ENCODE results near the gene ITPRID1.

ITPRID1 gene

DNA sequence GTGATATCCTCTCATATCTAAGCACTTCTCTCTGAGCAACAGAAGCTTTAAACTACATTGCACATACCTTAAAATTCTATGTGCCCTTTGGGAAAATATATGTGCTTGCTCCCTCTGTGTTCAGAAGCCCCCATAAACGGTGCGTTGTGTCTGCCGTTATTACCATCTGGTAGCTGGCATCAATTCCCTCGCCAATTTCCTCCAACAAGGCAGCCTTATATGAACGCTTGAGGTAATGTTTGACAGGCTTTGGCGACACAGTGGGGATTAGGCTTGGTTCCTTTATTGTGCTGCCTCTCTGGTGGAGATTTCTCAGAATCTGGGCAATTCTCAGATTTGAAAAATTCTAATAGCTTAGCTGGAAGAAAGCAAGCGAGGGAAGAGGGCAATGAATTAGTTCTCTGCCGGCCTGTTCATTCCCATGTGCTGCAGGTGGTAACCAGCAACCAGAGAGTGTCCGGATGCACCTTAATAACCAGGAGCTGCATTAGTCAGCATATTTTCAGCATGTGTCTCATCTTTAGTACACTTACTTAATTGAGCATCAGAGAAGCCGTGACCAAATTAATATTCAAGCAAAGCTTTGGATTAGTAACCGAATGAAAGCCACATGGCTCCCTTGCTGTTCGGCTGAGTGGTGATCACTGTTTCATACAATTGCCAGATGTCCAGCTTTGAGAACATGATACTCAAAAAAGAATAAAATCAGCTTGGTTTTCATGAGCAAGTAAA, 165.8 kb downstream of the ITPRID1 start:
- Histone ChIP-seq H3K9me3 (ENCODE audit: insufficient read depth, low read length) (no peaks in the 10 kb centered on the region), H3K4me3 (ENCODE audit: insufficient read length, low read depth) (no peak overlapping the region), H3K9ac (ENCODE audit: insufficient read length, low read depth) (no peak overlapping the region), H3K27me3 (ENCODE audit: insufficient read depth, insufficient read length) (no peaks in the 10 kb centered on the region), H3K36me3 (ENCODE audit: insufficient read depth, insufficient read length, low read length) (no peaks in the 10 kb centered on the region), H3K4me1 (ENCODE audit: insufficient read depth, insufficient read length) (no peaks in the 10 kb centered on the region)
- TF ChIP-seq YY1 (IDR thresholded peaks at IDR 0.05; ENCODE audit: insufficient read depth, insufficient read length): no peak
- TF ChIP-seq SUZ12 (IDR thresholded peaks at IDR 0.05; ENCODE audit: extremely low read depth, insufficient read depth, insufficient read length): no peak
- no peak for TF ChIP-seq ZNF274 (IDR thresholded peaks at IDR 0.05; ENCODE audit: low read depth, low read length)
- no peak for DNase-seq (ENCODE audit: low read depth, low spot score)

GRCh38 chr7:31683445-31684225, 169.7 kb downstream of the ITPRID1 start:
- Histone ChIP-seq H3K9ac (ENCODE audit: insufficient read length, low read depth) (no peak overlapping the region), H3K4me1 (ENCODE audit: insufficient read depth, insufficient read length) (no peaks in the 10 kb centered on the region), H3K27me3 (ENCODE audit: insufficient read depth, insufficient read length) (no peaks in the 10 kb centered on the region), H3K9me3 (ENCODE audit: insufficient read depth, low read length) (no peaks in the 10 kb centered on the region), H3K36me3 (ENCODE audit: insufficient read depth, insufficient read length, low read length) (no peaks in the 10 kb centered on the region), H3K4me3 (ENCODE audit: insufficient read length, low read depth) (no peak overlapping the region)
- TF ChIP-seq SUZ12 (IDR thresholded peaks at IDR 0.05; ENCODE audit: extremely low read depth, insufficient read depth, insufficient read length) (no peak), YY1 (IDR thresholded peaks at IDR 0.05; ENCODE audit: insufficient read depth, insufficient read length) (no peak), ZNF274 (IDR thresholded peaks at IDR 0.05; ENCODE audit: low read depth, low read length) (no peak)
- no peak for DNase-seq (ENCODE audit: low read depth, low spot score)

DNA sequence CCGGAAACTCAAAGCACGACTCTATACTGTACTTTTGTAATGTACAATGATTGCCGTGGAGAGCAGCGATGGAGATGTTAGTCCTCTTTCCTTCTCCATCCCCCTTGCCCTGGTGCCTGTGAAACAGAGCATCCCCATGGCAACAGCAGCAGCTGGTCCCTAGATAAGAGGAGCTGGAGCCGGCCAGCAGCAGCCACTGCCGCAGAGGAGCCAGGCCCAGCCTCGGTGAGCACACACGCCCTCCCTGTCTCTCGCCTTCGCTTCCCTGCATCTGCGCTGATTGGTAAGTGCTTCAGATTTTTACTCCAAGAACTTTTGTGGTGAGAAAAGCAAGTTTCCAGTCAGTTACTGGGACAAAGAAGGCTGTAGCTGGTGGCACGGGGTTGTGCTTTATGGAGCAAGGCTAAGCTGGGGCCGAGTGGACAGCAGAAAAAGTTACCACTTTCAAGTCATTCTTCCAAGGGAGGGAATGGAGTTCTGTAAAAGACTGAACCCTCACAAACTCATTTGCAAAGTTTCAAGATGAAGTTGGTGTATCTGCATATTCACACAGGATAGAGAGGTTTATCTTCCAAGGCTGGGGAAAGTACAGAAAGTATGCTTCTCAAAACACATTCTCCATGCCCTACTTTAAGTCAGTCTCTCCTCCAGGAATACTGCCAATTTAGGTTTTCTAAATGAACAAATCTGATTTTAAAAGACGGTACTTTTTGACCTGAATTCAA, 173.3 kb downstream of the ITPRID1 start, which contains the start of gene PPP1R17:
Gene PPP1R17 (plus strand): TSS at position 192 of the 725 bp plus-strand sequence. CDS start 5,227 bp downstream, outside the sequence.
- Histone ChIP-seq H3K36me3 (ENCODE audit: insufficient read depth, insufficient read length, low read length) (no peaks in the 10 kb centered on the region), H3K4me1 (ENCODE audit: insufficient read depth, insufficient read length) (no peaks in the 10 kb centered on the region), H3K9me3 (ENCODE audit: insufficient read depth, low read length) (no peaks in the 10 kb centered on the region), H3K9ac (ENCODE audit: insufficient read length, low read depth) (no peak within 1 kb of the TSS), H3K4me3 (ENCODE audit: insufficient read length, low read depth) (no peak within 1 kb of the TSS), H3K27me3 (ENCODE audit: insufficient read depth, insufficient read length) (no peaks in the 10 kb centered on the region)
- TF ChIP-seq YY1 (IDR thresholded peaks at IDR 0.05; ENCODE audit: insufficient read depth, insufficient read length) (no peak), SUZ12 (IDR thresholded peaks at IDR 0.05; ENCODE audit: extremely low read depth, insufficient read depth, insufficient read length) (no peak)
- peak; percentile 36 for DNase-seq (ENCODE audit: low read depth, low spot score)

DNA sequence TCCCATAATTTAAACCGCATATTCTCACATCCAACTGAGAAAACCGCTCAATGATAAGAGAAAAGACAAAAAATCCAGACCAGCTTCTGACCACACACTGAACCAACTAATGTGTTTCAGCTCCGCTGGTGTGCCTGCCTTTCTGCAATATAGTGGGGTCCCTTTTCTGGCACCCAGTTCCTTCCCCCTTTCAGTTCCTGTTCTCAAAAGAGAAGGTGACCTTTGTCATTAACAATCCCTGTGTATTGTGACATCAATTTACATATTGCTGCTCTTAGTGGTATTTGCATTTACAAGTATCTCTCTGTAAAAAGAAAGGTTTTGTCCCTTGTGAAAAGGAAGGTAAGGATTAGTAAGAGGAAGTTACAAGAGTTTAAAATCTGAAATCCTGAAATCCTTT, 174.5 kb downstream of the ITPRID1 start:
- DNase-seq (ENCODE audit: low read depth, low spot score): peak; percentile 28
- Histone ChIP-seq H3K4me1 (ENCODE audit: insufficient read depth, insufficient read length) (no peaks in the 10 kb centered on the region), H3K27me3 (ENCODE audit: insufficient read depth, insufficient read length) (no peaks in the 10 kb centered on the region), H3K36me3 (ENCODE audit: insufficient read depth, insufficient read length, low read length) (no peaks in the 10 kb centered on the region), H3K9me3 (ENCODE audit: insufficient read depth, low read length) (no peaks in the 10 kb centered on the region), H3K4me3 (ENCODE audit: insufficient read length, low read depth) (no peak overlapping the region), H3K9ac (ENCODE audit: insufficient read length, low read depth) (no peak overlapping the region)
- no peak for TF ChIP-seq ZNF274 (IDR thresholded peaks at IDR 0.05; ENCODE audit: low read depth, low read length)
- no peak for TF ChIP-seq YY1 (IDR thresholded peaks at IDR 0.05; ENCODE audit: insufficient read depth, insufficient read length)
- no peak for TF ChIP-seq SUZ12 (IDR thresholded peaks at IDR 0.05; ENCODE audit: extremely low read depth, insufficient read depth, insufficient read length)

DNA sequence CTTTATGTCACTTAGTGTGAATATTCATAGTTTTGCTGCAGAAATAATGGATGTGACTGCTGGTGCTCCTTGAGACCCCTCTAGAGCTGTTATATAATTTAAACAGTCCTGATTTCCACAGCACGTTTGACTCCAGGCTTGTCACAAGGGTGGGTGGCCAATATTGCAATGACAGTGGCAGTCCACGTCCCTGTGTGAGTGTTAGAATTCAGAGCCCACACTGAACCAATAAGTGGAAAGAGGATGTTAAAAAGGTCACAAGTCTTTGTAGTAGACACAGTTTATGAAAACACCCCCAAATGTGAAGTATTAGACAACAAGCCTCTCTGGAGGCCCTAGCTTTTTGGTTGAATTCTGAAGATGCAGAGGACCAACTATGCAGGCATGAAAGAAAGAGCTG, 175.1 kb downstream of the ITPRID1 start:
- H3K27me3 ChIP-seq (ENCODE audit: insufficient read depth, insufficient read length): no peaks in the 10 kb centered on the region
- H3K4me3 ChIP-seq (ENCODE audit: insufficient read length, low read depth): no peak overlapping the region
- DNase-seq (ENCODE audit: low read depth, low spot score): no peak
- no peaks in the 10 kb centered on the region for H3K9me3 ChIP-seq (ENCODE audit: insufficient read depth, low read length)
- no peaks in the 10 kb centered on the region for H3K36me3 ChIP-seq (ENCODE audit: insufficient read depth, insufficient read length, low read length)
- H3K4me1 ChIP-seq (ENCODE audit: insufficient read depth, insufficient read length): no peaks in the 10 kb centered on the region
- no peak for TF ChIP-seq YY1 (IDR thresholded peaks at IDR 0.05; ENCODE audit: insufficient read depth, insufficient read length)
- no peak for TF ChIP-seq ZNF274 (IDR thresholded peaks at IDR 0.05; ENCODE audit: low read depth, low read length)
- TF ChIP-seq SUZ12 (IDR thresholded peaks at IDR 0.05; ENCODE audit: extremely low read depth, insufficient read depth, insufficient read length): no peak
- no peak overlapping the region for H3K9ac ChIP-seq (ENCODE audit: insufficient read length, low read depth)

DNA sequence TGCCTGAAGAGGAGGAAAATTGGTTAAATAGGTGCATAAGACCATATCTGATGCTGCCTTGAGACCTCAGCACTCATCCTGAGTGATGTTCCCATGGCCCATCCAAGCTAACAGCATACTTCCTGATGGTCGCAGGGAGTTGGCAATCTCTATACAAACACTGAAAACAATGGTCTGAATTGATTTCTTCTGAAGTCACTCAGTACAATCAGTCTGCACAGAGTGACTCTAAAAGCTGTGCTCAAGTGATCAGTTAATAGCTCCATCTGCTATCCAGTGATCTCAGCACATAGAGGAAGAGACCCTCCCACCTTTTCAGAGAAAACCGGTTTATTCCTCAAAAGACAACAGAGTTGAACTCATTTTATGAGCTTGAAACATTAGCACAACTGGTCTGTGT, 177.0 kb downstream of the ITPRID1 start:
- Histone ChIP-seq H3K4me3 (ENCODE audit: insufficient read length, low read depth) (no peak overlapping the region), H3K9me3 (ENCODE audit: insufficient read depth, low read length) (no peaks in the 10 kb centered on the region), H3K36me3 (ENCODE audit: insufficient read depth, insufficient read length, low read length) (no peaks in the 10 kb centered on the region), H3K9ac (ENCODE audit: insufficient read length, low read depth) (no peak overlapping the region), H3K4me1 (ENCODE audit: insufficient read depth, insufficient read length) (no peaks in the 10 kb centered on the region), H3K27me3 (ENCODE audit: insufficient read depth, insufficient read length) (no peaks in the 10 kb centered on the region)
- no peak for DNase-seq (ENCODE audit: low read depth, low spot score)
- no peak for TF ChIP-seq YY1 (IDR thresholded peaks at IDR 0.05; ENCODE audit: insufficient read depth, insufficient read length)
- no peak for TF ChIP-seq ZNF274 (IDR thresholded peaks at IDR 0.05; ENCODE audit: low read depth, low read length)
- no peak for TF ChIP-seq SUZ12 (IDR thresholded peaks at IDR 0.05; ENCODE audit: extremely low read depth, insufficient read depth, insufficient read length)

- H3K4me3 ChIP-seq (ENCODE audit: insufficient read length, low read depth): no peak overlapping the region
- no peaks in the 10 kb centered on the region for H3K27me3 ChIP-seq (ENCODE audit: insufficient read depth, insufficient read length)
- no peaks in the 10 kb centered on the region for H3K36me3 ChIP-seq (ENCODE audit: insufficient read depth, insufficient read length, low read length)
- TF ChIP-seq ZNF274 (IDR thresholded peaks at IDR 0.05; ENCODE audit: low read depth, low read length): no peak
- no peak for TF ChIP-seq SUZ12 (IDR thresholded peaks at IDR 0.05; ENCODE audit: extremely low read depth, insufficient read depth, insufficient read length)
- no peak for TF ChIP-seq YY1 (IDR thresholded peaks at IDR 0.05; ENCODE audit: insufficient read depth, insufficient read length)
- no peaks in the 10 kb centered on the region for H3K9me3 ChIP-seq (ENCODE audit: insufficient read depth, low read length)
- DNase-seq (ENCODE audit: low read depth, low spot score): no peak
- no peak overlapping the region for H3K9ac ChIP-seq (ENCODE audit: insufficient read length, low read depth)
- H3K4me1 ChIP-seq (ENCODE audit: insufficient read depth, insufficient read length): no peaks in the 10 kb centered on the region
Measured at GRCh38 chr7:31692451-31692850, 178.6 kb downstream of the ITPRID1 start.

All from NT2/D1 (cell line).